ENCODE measurements around the gene CHST12. TPM values are rescaled to one million over a fixed set of nuclear protein-coding genes. Genes with fewer than 3 reads are reported as not detected.

The CHST12 gene
- 10 to 100 TPM in 1 of 2 donors, 1 to 10 TPM in 1; 5.1 to 10.6 TPM for total RNA-seq

GRCh38 chr7:2403014-2403717 is at the start of gene CHST12:
CHST12 (plus strand) TSS chr7:2403611; CDS start chr7:2432640, 29,029 bp downstream.
- Mint-ChIP-seq H3K4me3 (peak within 1 kb of the TSS; percentile 87 to 88), H3K4me1 (ENCODE audit: low read depth) (peaks cover 49% of the 10 kb centered on the region), H3K9me3 (peaks cover 2% of the 10 kb centered on the region in 2 donors), H3K36me3 (ENCODE audit: insufficient read depth in 2 of 2) (peaks cover 7 to 8% of the 10 kb centered on the region in 2 donors), H3K27me3 (ENCODE audit: low read depth) (peaks cover 17% of the 10 kb centered on the region), H3K27ac (no peak within 1 kb of the TSS)
- DNase-seq: peak; percentile 95 to 96
- ATAC-seq (replicated peaks in 1 of 2): peak; percentile 63 to 72

GRCh38 chr7:2353936-2354185 is 49.5 kb upstream of the CHST12 start:
- H3K9me3 Mint-ChIP-seq: no peaks in the 10 kb centered on the region
- peak; percentile 88 for DNase-seq
- H3K4me3 Mint-ChIP-seq: peak overlapping the region; percentile 95 to 98
- peak overlapping the region; percentile 100 for H3K27ac Mint-ChIP-seq
- no peaks in the 10 kb centered on the region for H3K27me3 Mint-ChIP-seq (ENCODE audit: low read depth)
- peaks cover 4 to 11% of the 10 kb centered on the region in 2 donors for H3K36me3 Mint-ChIP-seq (ENCODE audit: insufficient read depth in 2 of 2)
- peak; percentile 74 to 76 for ATAC-seq (replicated peaks in 1 of 2)
- peaks cover 48% of the 10 kb centered on the region for H3K4me1 Mint-ChIP-seq (ENCODE audit: low read depth)

DNA sequence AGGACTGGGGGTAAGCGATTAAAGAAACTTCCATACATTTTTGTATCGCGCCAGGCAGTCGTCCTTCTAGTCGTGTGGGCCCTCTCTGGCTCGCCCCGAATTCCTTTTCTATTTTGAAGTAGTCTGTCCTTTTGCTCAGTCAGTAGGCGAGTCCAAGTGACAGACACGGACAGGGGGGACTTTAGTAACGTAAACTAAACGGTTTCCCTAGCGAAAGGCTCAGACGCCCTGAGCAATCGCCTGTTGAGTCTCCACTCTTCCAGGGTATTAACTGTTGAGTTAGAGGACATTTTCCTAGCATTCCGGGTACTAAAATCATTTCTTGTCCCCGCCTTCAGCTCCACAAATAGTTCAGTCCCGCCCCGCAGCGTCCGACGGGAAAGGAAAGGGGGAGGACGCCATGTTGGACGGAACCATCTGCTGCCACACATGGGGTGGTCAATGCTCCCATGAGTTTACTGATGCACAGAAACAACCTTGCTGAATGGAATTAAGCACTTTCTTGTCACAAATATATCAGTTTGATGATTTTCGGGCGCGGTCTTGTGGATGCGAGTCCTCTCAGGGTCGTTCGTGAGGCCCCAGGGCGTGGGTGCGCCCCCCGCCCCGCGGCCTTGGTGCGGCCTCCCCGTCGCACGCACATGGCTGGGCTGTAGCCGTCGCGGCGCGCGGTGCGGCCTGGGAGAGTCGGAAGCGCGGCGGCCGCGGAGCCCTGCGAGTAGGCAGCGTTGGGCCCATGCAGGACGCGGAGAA is 49.0 kb upstream of the CHST12 start, which contains the start of gene EIF3B:
EIF3B (plus strand) TSS at position 642 of the 753 bp plus-strand sequence; CDS start at position 737, 95 bp downstream.
- H3K4me1 Mint-ChIP-seq (ENCODE audit: low read depth): peaks cover 53% of the 10 kb centered on the region
- peaks cover 4 to 11% of the 10 kb centered on the region in 2 donors for H3K36me3 Mint-ChIP-seq (ENCODE audit: insufficient read depth in 2 of 2)
- H3K9me3 Mint-ChIP-seq: no peaks in the 10 kb centered on the region
- peak within 1 kb of the TSS; percentile 100 for H3K27ac Mint-ChIP-seq
- peak within 1 kb of the TSS; percentile 95 to 98 for H3K4me3 Mint-ChIP-seq
- peak; percentile 93 to 94 for ATAC-seq (replicated peaks in 1 of 2)
- H3K27me3 Mint-ChIP-seq (ENCODE audit: low read depth): no peaks in the 10 kb centered on the region
- DNase-seq: peak; percentile 91

- Mint-ChIP-seq H3K4me3 (peak overlapping the region; percentile 95 to 98), H3K27me3 (ENCODE audit: low read depth) (no peaks in the 10 kb centered on the region), H3K36me3 (ENCODE audit: insufficient read depth in 2 of 2) (peaks cover 4 to 11% of the 10 kb centered on the region in 2 donors), H3K4me1 (ENCODE audit: low read depth) (peaks cover 60% of the 10 kb centered on the region), H3K9me3 (no peaks in the 10 kb centered on the region), H3K27ac (peak overlapping the region; percentile 100)
- DNase-seq (peak; percentile 30 to 36), ATAC-seq (replicated peaks in 1 of 2) (peak; percentile 2 to 10)
These were observed 48.3 kb upstream of the CHST12 start for GRCh38 chr7:2354939-2355704.

DNA sequence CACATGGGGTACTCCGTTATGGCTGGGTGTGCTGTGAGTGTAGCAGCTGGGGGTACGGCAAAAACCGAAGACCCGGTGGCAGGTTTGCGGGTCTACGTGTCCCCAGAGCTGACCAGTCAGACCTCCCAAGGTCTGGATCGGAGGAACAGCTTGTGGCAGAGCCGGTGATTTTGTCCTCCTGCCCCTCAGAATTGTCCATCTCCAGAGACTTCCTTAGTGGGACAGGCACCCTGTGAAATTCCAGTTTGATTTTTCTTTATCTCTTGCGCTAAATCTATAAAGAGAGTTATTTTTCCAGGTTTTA is 47.8 kb upstream of the CHST12 start:
- peaks cover 66% of the 10 kb centered on the region for H3K4me1 Mint-ChIP-seq (ENCODE audit: low read depth)
- H3K9me3 Mint-ChIP-seq: no peaks in the 10 kb centered on the region
- H3K27ac Mint-ChIP-seq: peak overlapping the region; percentile 93
- H3K27me3 Mint-ChIP-seq (ENCODE audit: low read depth): no peaks in the 10 kb centered on the region
- ATAC-seq (replicated peaks in 1 of 2) (no peak), DNase-seq (no peak)
- H3K36me3 Mint-ChIP-seq (ENCODE audit: insufficient read depth in 2 of 2): peaks cover 4 to 17% of the 10 kb centered on the region in 2 donors
- peak overlapping the region; percentile 79 to 90 for H3K4me3 Mint-ChIP-seq

DNA sequence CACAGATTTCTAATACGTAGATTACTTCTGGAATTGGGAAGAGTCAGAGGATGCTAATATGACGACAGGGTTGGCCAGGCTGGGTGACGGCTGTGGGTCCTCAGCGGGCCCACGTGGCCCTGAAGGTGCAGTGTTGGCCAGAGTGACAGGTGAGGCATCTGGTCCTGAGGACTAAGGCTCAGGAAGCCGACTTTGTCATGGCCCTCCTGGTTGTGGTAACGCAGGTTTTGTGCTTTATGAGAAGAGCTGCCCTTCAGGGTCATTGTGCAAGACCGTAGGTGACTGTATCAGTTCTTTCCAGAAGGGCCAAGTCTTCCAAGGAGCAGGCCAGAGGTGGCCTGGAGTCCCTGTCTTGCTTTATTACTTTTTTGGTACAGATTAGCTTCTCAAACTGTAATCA is 46.2 kb upstream of the CHST12 start:
- H3K27me3 Mint-ChIP-seq (ENCODE audit: low read depth): no peaks in the 10 kb centered on the region
- peak overlapping the region; percentile 79 to 90 for H3K4me3 Mint-ChIP-seq
- peaks cover 65% of the 10 kb centered on the region for H3K4me1 Mint-ChIP-seq (ENCODE audit: low read depth)
- no peaks in the 10 kb centered on the region for H3K9me3 Mint-ChIP-seq
- DNase-seq: no peak
- ATAC-seq (replicated peaks in 1 of 2): no peak
- H3K27ac Mint-ChIP-seq: peak overlapping the region; percentile 16
- peaks cover 4 to 23% of the 10 kb centered on the region in 2 donors for H3K36me3 Mint-ChIP-seq (ENCODE audit: insufficient read depth in 2 of 2)

- ATAC-seq (replicated peaks in 1 of 2) (no peak), DNase-seq (no peak)
- H3K4me1 Mint-ChIP-seq (ENCODE audit: low read depth): peaks cover 61% of the 10 kb centered on the region
- H3K4me3 Mint-ChIP-seq: peak overlapping the region; percentile 39 to 79
- no peaks in the 10 kb centered on the region for H3K9me3 Mint-ChIP-seq
- peak overlapping the region; percentile 16 for H3K27ac Mint-ChIP-seq
- H3K27me3 Mint-ChIP-seq (ENCODE audit: low read depth): no peaks in the 10 kb centered on the region
- H3K36me3 Mint-ChIP-seq (ENCODE audit: insufficient read depth in 2 of 2): peaks cover 4 to 26% of the 10 kb centered on the region in 2 donors
These were observed 45.8 kb upstream of the CHST12 start for GRCh38 chr7:2357571-2357970.

- peaks cover 4 to 34% of the 10 kb centered on the region in 2 donors for H3K36me3 Mint-ChIP-seq (ENCODE audit: insufficient read depth in 2 of 2)
- ATAC-seq (replicated peaks in 1 of 2) (no peak), DNase-seq (no peak)
- no peaks in the 10 kb centered on the region for H3K9me3 Mint-ChIP-seq
- no peaks in the 10 kb centered on the region for H3K27me3 Mint-ChIP-seq (ENCODE audit: low read depth)
- peak overlapping the region; percentile 11 to 30 for H3K4me3 Mint-ChIP-seq
- no peak overlapping the region for H3K27ac Mint-ChIP-seq
- H3K4me1 Mint-ChIP-seq (ENCODE audit: low read depth): peaks cover 55% of the 10 kb centered on the region
These were observed 44.4 kb upstream of the CHST12 start for GRCh38 chr7:2358968-2359527.

DNA sequence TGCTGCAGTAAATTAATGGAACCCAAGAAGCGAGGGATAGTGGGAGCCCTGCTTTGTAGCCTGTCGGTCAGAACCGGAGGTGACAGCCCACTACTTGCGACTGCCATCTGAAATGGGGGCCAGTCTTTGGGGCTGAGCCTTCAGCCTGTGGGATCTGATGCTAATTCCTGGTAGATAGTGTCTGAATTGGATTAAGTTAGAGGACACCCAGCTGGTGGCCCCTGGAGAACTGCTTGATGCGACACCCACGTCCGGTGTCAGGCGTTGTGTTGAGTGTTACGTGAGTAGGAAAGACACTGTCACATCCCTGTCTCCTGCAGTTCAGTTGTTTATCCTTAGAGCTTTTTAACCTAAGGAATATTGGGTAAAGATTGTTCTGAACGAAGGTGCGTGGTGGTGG is 43.8 kb upstream of the CHST12 start:
- DNase-seq: no peak
- H3K4me3 Mint-ChIP-seq: no peak overlapping the region
- peak overlapping the region; percentile 42 for H3K27ac Mint-ChIP-seq
- no peaks in the 10 kb centered on the region for H3K27me3 Mint-ChIP-seq (ENCODE audit: low read depth)
- no peak for ATAC-seq (replicated peaks in 1 of 2)
- peaks cover 3 to 37% of the 10 kb centered on the region in 2 donors for H3K36me3 Mint-ChIP-seq (ENCODE audit: insufficient read depth in 2 of 2)
- peaks cover 51% of the 10 kb centered on the region for H3K4me1 Mint-ChIP-seq (ENCODE audit: low read depth)
- no peaks in the 10 kb centered on the region for H3K9me3 Mint-ChIP-seq

DNA sequence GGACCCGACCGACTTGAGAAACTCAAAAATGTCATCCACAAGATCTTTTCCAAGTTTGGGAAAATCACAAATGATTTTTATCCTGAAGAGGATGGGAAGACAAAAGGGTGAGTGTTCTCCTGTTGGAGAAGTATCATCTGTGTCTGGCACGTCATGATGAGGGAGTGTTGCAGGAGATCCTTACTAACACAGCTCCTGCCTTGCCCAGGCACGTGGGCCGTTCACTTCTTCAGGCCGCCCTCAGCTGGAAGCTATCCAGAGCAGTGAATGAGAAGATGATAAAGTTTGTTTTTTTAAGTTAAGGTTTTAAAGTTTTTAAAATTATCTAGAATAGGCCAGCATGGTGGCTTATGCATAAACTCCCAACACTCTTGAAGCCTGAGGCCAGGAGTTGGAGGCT is 42.6 kb upstream of the CHST12 start:
- Mint-ChIP-seq H3K9me3 (no peaks in the 10 kb centered on the region), H3K4me1 (ENCODE audit: low read depth) (peaks cover 50% of the 10 kb centered on the region), H3K27me3 (ENCODE audit: low read depth) (no peaks in the 10 kb centered on the region), H3K4me3 (no peak overlapping the region), H3K36me3 (ENCODE audit: insufficient read depth in 2 of 2) (peaks cover 5 to 42% of the 10 kb centered on the region in 2 donors), H3K27ac (peak overlapping the region; percentile 20)
- DNase-seq: no peak
- ATAC-seq (replicated peaks in 1 of 2): no peak

DNA sequence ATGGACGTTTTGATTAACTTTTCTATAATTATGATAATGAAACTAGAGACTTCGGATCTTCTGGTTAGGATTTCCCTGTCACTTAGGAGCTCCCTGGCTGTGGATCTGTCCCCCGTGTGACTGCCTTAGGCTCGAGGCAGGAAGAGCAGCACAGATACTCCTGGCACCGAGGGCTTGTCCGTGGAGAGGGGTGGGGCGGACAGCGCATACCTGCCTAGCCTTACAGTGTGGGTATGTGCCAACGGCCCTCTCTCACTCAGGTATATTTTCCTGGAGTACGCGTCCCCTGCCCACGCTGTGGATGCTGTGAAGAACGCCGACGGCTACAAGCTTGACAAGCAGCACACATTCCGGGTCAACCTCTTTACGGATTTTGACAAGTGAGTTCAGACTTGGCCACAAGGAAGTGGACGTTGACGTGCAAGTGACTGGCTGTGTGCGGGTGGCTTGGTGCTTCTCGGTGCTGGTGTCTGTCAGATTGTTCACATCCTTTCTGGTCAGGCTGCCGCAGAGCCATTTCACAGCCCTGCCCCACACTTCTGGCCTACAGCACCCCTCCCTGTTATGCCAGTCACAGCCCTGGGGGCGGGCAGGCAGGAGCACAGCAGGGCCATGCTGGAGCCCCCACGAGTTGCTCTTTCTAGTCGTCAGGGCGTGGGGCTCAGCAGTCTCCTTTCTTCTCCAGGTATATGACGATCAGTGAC is 40.9 kb upstream of the CHST12 start:
- peaks cover 33% of the 10 kb centered on the region for H3K4me1 Mint-ChIP-seq (ENCODE audit: low read depth)
- H3K27me3 Mint-ChIP-seq (ENCODE audit: low read depth): no peaks in the 10 kb centered on the region
- DNase-seq (no peak), ATAC-seq (replicated peaks in 1 of 2) (no peak)
- no peak overlapping the region for H3K27ac Mint-ChIP-seq
- no peak overlapping the region for H3K4me3 Mint-ChIP-seq
- H3K36me3 Mint-ChIP-seq (ENCODE audit: insufficient read depth in 2 of 2): peaks cover 6 to 46% of the 10 kb centered on the region in 2 donors
- no peaks in the 10 kb centered on the region for H3K9me3 Mint-ChIP-seq

- no peak overlapping the region for H3K27ac Mint-ChIP-seq
- ATAC-seq (replicated peaks in 1 of 2): no peak
- H3K4me1 Mint-ChIP-seq (ENCODE audit: low read depth): no peaks in the 10 kb centered on the region
- H3K9me3 Mint-ChIP-seq: no peaks in the 10 kb centered on the region
- DNase-seq: no peak
- H3K36me3 Mint-ChIP-seq (ENCODE audit: insufficient read depth in 2 of 2): peaks cover 12 to 50% of the 10 kb centered on the region in 2 donors
- H3K4me3 Mint-ChIP-seq: no peak overlapping the region
- H3K27me3 Mint-ChIP-seq (ENCODE audit: low read depth): no peaks in the 10 kb centered on the region
These were observed 34.3 kb upstream of the CHST12 start for GRCh38 chr7:2369139-2369538.

All from activated T-cell treated with anti-CD3 and anti-CD28 coated beads, Interleukin-2, amount 50 U/mL, for 72 hours (primary cell).